ENCODE measurements around the gene KRTAP10-4.
"Not testable (repeated sequence)": the region's sequence is repeated elsewhere in the genome, so short reads cannot be mapped to it uniquely, and the experiment has no call there.

Gene KRTAP10-4

GRCh38 chr21:44599264-44600029 lies 25.9 kb downstream of the KRTAP10-4 start:
- no peak overlapping the region for H3K4me3 ChIP-seq (ENCODE audit: low read depth, low read length)
- DNase-seq (ENCODE audit: low read depth) = no peak
- TF ChIP-seq CTCF (conservative IDR thresholded peaks at IDR 0.05; ENCODE audit: low read depth, low read length) = no peak

- DNase-seq (ENCODE audit: low read depth) = not testable (repeated sequence)
These were observed 26.8 kb downstream of the KRTAP10-4 start, which contains the start of gene KRTAP10-7 for GRCh38 chr21:44600118-44600978. Gene KRTAP10-7, plus strand, starts transcription at chr21:44600597. Its CDS starts 25 bp downstream, at chr21:44600622.

GRCh38 chr21:44601091-44601490 lies 27.6 kb downstream of the KRTAP10-4 start:
- H3K4me3 ChIP-seq (ENCODE audit: low read depth, low read length); DNase-seq (ENCODE audit: low read depth): not testable (repeated sequence)

More at GRCh38 chr21:44600118-44600978, 26.8 kb downstream of the KRTAP10-4 start, which contains the start of gene KRTAP10-7:
- not testable (repeated sequence) for H3K4me3 ChIP-seq (ENCODE audit: low read depth, low read length)

- TF ChIP-seq CTCF (conservative IDR thresholded peaks at IDR 0.05; ENCODE audit: low read depth, low read length) = no peak
- no peak for DNase-seq (ENCODE audit: low read depth)
- H3K4me3 ChIP-seq (ENCODE audit: low read depth, low read length) = no peak overlapping the region
These were observed 28.3 kb downstream of the KRTAP10-4 start for GRCh38 chr21:44601596-44602462.

GRCh38 chr21:44602463-44602850 lies 28.9 kb downstream of the KRTAP10-4 start:
- DNase-seq (ENCODE audit: low read depth) = no peak
- no peak overlapping the region for H3K4me3 ChIP-seq (ENCODE audit: low read depth, low read length)
- no peak for TF ChIP-seq CTCF (conservative IDR thresholded peaks at IDR 0.05; ENCODE audit: low read depth, low read length)

- DNase-seq (ENCODE audit: low read depth) = no peak
- no peak overlapping the region for H3K4me3 ChIP-seq (ENCODE audit: low read depth, low read length)
- TF ChIP-seq CTCF (conservative IDR thresholded peaks at IDR 0.05; ENCODE audit: low read depth, low read length) = no peak
These were observed 29.8 kb downstream of the KRTAP10-4 start for GRCh38 chr21:44603109-44603875.

- TF ChIP-seq CTCF (conservative IDR thresholded peaks at IDR 0.05; ENCODE audit: low read depth, low read length) = no peak
- no peak for DNase-seq (ENCODE audit: low read depth)
- H3K4me3 ChIP-seq (ENCODE audit: low read depth, low read length) = no peak overlapping the region
These were observed 30.4 kb downstream of the KRTAP10-4 start for GRCh38 chr21:44603911-44604310.

All from choroid plexus epithelial cell (primary cell).